Heart left ventricle (tissue), 13 donors: Measurements from ENCODE around the gene TTLL12.

Source experiments
- CTCF ChIP-seq, 12 donors: fragments of 200-600 bp; sonication (generic) in 4 of 12; IDR thresholded peaks; one replicate each; pipeline versions ENCODE4 v1.5.0 to v1.8.0; 2018 to 2022; ENCODE audit warnings: antibody characterized with exemption in 12 of 12, mild to moderate bottlenecking in 5 of 12
- POLR2A ChIP-seq, 2 donors: fragments of 450-650 bp; IDR thresholded peaks; one replicate each; pipeline ENCODE4 v1.6.1; 2017; ENCODE audit warnings: antibody characterized with exemption in 2 of 2, mild to moderate bottlenecking in 2 of 2, moderate library complexity in 2 of 2
- donor health status: ischemic (EF 13 %, LVEDD 7.1; RV severe dilation, severe dysfunction).
- donor health status: DM: no; HTN: yes; CAD: no.
- donor health status: DM: no; HTN: no; CAD: no.
- donor health status: ischemic (EF 25% LVEDD 6.9; RV normal size, moderate dysfunction).
- donor health status: ischemic (EF 25% LVEDD 5.7; RV mildly dilated, moderate dysfunction).
- donor health status: ischemic (EF 35%, LVEDD 5.7; RV mildly dilated, moderate dysfunction).
- donor health status: nonischemic (EF 11% LVEDD 7.7; RV severe dilation, severe dysfunction).
- donor health status: DM: yes; HTN: yes; CAD: no.
- donor health status: PGD.
- donor health status: ischemic (EF 29% LVEDD 5.4; RV normal size, mild dysfunction).
- donor health status: nonischemic (EF 23%, LVEDD 6.1; RV moderate dilation, normal function).

GRCh38 chr22:43144949-43145348, 42.0 kb downstream of the TTLL12 start:
- TF ChIP-seq POLR2A (IDR thresholded peaks at IDR 0.05), result no peak
- no peak for TF ChIP-seq CTCF (IDR thresholded peaks at IDR 0.05)
